ENCODE data around the gene BRSK1.
A peak's percentile ranks its signal among the peaks of the same experiment; 100 is the strongest.
"Not testable (repeated sequence)": the region's sequence is repeated elsewhere in the genome, so short reads cannot be mapped to it uniquely, and the experiment has no call there.

The BRSK1 gene

DNA sequence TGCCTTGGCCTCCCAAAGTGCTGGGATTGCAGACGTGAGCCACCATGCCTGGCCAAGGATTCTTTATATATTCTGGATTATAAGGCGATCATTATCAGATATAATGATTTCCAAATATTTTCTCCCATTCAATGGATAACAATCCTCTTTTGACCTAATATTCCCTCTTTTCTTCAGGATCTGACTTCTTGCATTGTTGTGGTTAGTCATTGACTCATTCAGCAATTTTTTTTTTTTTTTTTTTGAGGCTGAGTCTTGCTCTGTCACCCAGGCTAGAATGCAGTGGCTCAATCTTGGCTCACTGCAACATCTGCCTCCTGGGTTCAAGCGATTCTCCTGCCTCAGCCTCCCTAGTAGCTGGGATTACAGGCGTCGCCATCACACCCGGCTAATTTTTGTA is 46.0 kb downstream of the BRSK1 start:
- DNase-seq (ENCODE audit: low read depth) = not testable (repeated sequence)

DNA sequence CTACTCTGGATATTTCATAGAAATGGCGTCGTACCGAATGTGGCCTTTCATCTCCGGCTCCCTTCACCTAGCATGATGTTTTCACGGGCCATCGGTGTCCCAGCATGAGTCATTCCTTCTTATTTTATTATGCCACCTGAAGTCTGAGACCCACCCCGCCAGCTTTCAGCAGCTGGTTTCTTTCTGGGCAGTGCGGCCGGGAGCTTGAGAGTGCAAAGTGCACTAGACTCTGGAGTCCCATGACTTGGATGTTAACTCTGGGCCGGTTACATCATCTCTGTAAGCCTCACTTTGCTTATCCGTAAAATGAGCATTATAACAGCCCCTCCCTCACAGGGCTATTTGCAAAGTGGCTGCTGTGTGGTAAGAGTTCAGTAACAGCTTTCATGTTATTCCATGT is 50.1 kb downstream of the BRSK1 start:
- no peak for DNase-seq (ENCODE audit: low read depth)

DNA sequence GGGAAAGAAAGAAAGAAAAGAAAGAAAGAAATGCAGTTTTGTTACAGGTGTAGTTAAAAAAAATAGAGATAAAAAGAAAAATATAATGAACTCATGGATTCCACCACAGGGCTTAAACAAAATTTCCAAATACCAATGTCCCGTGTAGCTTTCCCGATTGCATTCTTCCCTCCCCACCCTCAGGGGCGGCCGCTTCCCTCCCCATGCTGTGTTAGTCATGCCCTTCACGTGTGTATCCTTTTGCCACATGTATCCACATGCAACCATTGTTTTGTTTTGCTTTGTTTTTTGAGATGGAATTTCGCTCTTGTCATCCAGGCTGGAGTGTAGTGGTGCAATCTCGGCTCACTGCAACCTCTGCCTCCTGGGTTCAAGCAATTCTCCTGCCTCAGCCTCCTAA is 52.3 kb downstream of the BRSK1 start:
- DNase-seq (ENCODE audit: low read depth) = no peak

DNA sequence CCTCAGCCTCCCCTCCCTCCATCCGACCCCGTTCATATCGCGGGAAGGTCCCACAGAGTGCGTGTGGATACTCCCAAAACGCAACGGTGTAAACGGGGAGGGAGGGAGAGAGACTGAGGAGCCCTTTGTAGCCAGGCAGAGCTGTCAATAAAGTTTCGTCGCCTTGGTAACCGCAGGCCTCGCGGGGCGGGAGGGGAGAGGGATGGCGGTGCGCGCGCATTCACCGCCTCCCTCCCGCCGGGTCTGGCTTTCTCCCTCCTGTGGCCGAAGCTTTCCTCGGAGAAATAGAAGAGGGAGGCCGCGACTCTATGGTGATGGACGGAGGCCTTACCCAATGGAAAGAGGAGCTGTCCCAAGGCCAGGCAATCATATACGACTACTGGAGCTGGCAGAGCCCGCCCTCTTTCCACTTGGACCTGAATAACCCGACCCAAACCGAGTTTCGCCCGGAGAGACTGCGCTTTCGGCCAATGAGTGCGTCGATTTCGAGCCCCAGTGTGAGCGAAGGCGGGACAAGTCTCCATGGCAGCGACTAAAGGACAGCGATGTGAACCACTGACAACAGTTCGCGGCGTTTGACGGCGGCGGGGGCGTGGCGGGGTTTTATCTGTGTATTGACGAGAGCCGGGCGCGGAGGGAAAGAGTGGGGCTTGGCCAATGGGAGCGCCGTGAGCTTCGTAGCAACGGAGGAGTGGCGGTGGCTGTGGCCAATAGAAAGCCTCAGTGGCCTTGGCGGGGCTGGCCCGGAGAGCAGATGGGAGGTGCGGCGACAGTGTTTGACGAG is 55.5 kb downstream of the BRSK1 start, which contains the start of gene KMT5C:
Gene KMT5C (plus strand): TSS at position 772 of the 784 bp plus-strand sequence. CDS start 2,061 bp downstream, outside the sequence.
- peak; percentile 100 for DNase-seq (ENCODE audit: low read depth)

DNA sequence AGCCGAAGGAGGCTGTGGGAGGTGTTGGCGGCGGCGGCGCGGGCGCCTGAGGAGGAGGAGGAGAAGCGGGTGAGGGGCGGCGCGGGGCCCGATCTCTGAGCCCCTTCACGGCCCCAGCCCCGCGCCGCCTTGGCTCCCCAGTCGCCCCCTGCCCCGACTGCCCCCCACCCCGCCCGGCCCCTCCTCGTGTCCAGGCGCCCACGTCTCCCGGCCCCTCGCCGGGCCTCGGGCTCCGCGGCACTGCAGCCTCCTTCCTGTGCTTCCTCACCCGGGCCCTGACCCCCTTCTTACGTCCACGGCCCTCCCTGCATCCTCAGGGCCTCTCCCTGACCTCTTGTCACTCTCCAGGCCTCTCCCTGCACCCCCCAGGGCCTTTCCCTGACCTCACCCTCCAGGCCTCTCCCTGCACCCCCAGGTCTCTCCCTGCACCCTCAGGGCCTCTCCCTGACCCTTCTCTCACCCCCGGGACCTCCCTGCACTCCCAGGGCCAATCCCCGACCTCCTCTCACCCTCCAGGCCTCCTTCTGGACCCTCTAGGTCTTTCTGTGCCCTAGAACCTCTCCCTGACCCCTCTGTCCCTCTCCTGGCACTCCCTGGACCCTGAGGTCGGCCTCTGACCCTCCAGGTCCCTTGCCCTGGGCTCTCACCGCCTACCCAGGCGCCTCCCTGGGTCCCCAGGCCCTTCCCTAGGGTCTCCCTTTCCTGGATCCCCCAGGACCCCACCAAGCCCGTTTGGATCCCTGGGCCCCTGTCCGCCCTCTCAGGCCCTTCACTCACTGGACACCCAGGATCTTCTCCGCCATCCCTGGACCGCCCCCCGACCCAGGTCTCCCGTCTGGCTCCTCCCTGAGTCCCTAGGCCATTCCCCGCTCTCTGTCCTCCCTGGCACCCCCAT is 56.3 kb downstream of the BRSK1 start:
- DNase-seq (ENCODE audit: low read depth) = no peak

DNA sequence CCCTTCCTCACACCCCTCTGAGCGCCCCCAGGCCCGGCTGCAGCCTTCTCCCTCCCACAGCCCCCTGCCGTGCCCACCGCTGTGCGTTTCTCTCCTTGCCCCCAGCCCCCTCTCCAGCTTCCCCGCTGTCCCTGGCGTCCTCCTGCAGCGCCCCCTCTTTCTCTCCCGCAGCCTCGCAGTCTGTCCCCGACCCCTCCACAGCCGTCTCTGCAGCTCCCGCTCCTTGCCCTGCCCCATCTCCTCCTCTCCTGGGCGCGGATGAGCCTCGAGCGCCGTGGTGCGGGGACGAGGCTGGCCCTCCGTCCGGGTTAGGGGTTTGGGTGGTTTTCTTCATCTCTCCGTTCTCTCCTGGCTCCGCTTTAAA is 57.0 kb downstream of the BRSK1 start:
- DNase-seq (ENCODE audit: low read depth) = no peak

DNA sequence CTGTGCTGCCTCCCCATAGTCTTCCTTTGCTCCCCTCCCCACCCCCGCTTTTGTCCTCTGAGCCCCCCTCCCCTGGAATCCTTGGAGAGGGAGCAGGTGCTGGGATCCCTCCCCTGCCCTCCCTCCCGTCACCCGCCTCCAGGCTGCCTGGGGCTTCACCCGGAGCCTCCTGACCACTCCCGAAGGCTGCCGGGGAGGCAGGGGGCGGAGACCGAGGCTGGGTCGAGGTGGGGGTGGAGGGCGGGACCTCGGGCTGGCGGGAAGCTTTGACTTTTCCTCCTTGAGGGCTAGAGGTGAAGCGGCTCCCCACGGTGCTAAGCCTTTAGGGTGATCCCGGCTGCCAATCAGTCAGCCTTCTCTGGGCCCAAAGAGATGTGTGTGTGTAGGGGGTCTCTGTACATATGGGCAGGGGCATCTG is 57.4 kb downstream of the BRSK1 start:
- peak; percentile 60 for DNase-seq (ENCODE audit: low read depth)

DNA sequence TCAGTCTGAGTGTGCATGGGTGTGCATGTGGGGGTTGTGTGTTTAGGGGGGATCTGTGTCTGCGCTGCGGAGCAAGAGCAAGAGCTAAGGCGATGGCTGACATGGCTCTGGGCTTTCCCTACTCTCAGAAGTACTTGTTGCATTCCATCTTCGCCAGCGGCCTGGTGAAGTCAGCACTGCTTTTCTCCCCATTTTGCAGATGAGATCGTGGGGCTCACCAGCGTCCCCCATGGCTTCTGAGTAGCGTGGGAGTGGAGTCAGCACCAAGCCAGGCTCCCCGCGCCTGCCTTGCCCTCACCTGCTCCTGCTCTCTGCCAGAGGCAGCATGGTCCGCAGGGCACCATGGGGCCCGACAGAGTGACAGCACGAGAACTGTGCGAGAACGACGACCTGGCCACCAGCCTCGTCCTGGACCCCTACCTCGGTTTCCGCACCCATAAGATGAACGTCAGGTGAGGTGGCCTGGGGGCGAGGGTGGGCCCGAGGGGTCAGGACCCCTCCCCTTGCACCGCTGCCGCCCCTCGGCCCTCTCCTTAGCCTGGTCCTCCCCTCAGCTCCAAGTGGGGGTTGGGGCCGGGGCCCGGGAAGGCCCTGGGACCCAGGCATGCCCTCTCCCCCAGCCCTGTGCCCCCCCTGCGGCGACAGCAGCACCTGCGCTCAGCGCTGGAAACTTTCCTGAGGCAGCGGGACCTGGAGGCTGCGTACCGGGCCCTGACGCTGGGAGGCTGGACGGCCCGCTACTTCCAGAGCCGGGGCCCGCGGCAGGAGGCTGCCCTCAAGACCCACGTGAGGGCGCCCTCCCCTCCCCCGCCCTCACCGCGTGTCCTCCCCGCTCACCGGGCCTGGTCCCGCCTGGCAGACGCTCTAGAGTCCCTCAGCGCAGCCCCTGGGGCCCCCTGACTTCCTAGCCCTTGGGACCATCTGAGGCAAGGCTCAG is 58.1 kb downstream of the BRSK1 start:
- DNase-seq (ENCODE audit: low read depth) = no peak

DNA sequence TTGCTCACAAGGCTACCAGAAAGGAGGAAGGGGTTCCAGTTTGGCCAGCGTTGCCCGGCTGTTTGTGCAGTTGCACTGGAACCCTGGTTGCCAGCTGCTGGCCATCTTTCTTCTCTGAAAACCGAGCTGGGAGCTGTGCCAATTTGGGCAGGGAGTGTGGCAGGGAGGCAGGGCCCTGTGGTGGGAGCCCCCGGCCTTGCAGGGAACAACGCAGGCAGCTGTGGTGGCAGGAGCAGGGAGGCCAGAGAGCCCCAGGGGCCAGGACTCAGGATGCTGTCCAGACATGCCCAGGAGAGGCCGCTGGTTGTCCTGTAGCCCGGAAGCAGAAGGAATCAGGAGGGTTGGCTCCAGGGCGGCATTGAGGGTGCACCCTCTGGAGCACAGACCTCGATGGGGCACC is 60.6 kb downstream of the BRSK1 start:
- no peak for DNase-seq (ENCODE audit: low read depth)

DNA sequence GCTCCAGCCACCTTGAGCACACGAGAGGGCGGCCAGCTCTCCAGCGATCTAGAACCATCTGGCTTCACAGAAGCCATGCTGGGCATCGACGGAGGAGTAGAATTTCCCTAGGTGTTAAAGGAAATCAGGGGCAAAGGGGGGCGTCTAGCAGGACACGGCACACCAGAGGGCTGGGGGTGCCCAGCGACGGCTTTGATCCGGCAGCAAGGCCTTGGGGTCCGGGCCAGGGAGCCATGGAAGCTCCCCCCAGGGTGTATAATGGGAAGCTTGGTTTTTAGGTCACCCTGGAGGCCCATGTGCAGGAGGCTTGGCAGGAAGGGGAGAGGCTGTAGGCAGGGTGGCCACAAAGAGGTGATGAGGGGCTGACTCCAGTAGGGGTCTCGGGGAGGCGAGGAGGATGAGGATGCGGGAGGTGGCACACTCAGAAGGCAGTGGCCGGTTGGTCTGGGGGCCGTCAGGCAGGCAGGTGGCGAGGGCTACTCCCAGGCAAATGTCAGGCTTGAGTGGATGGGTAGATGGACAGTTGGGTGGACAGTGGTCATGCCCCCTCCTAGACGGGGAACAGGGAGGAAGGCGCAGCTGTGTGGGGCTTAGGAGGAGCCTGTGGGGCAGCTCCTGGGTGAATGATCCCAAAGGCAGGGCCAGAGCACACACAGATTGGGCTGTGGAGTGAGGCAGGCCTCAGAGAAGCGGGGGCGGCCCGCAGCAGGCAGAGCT is 61.5 kb downstream of the BRSK1 start:
- no peak for DNase-seq (ENCODE audit: low read depth)

DNA sequence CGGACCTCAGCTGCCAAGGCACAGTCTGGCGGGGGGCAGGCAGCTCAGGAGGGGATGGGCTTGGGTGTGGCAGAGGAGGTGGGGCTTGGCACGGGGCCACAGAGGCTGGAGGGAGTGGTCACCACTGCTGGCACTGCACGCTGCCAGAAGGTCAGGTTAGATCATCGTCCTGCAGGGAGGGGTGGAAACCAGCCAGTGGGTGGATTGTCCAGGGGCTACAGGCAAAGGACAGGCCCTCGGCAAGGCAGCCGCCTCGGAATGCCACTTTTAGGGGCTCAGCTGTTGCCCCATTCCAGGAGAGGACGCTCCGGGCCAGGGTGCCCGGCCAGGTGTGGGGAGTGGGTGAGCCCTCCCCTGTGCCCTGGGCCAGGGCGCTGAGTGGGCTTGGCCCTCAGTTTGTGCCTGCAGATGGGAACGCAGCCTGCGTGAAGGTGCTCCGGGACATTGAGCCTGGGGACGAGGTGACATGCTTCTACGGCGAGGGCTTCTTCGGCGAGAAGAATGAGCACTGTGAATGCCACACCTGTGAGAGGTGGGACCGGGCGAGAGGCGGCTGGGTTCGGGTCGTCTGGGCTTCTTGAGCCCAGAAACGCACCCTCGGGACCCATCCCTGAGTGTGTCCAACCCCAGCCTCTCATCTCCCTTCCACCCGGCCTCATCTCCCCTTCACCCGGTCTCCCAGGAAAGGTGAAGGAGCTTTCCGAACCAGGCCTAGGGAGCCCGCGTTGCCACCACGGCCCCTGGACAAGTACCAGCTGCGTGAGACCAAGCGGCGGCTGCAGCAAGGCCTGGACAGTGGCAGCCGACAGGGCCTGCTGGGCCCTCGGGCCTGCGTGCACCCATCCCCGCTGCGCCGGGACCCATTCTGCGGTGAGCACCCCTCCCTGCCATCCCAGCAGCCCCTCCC is 62.3 kb downstream of the BRSK1 start:
- no peak for DNase-seq (ENCODE audit: low read depth)

DNA sequence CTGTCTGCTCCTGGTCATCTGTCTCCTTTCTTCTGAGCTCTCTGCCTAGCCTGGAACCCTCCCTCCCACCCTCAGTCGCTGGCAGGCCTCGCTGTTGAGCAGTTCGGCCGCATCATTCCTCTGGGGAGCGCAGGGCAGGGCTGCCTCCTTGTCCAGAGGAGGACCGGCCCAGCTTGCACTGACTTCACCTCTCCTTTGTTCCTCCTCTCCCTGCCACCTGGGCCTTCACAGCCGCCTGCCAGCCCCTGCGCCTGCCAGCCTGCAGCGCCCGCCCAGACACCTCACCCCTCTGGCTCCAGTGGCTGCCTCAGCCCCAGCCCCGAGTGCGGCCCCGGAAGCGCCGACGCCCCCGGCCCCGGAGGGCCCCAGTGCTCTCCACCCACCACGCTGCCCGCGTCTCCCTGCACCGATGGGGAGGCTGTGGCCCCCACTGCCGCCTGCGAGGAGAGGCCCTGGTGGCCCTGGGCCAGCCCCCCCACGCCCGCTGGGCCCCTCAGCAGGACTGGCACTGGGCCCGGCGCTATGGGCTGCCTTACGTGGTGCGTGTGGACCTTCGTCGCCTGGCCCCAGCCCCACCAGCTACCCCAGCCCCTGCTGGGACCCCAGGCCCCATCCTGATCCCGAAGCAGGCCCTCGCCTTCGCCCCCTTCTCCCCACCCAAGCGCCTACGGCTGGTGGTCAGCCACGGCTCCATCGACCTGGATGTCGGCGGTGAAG is 63.1 kb downstream of the BRSK1 start:
- DNase-seq (ENCODE audit: low read depth) = no peak

DNA sequence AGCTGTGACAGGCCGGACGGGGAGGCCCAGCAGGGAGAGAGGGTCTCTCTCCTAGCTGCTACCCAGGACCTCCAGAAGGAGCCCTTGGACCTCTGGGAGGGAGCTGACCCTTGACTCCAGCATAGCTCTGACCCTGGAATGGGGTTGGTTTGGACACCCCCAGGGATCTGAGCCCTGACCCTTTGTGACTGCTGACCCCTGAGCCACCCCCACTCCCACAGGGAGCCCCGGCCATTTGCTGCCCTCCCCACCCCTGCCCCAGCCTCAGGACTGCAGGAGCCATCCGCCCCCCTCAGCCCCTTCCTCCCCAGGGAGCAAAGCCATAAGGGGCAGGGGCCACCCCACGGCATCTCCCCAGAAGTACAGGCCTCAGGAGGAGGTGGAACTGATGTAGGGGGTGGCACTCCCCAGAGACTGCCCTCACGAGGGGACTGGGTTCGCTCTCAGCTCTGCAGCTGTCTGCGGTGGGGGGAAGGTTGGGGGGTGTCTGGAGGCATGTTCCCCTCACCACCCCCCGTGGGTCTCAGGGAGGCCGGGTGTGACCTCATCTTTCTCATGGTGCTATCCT is 63.7 kb downstream of the BRSK1 start:
- no peak for DNase-seq (ENCODE audit: low read depth)

DNA sequence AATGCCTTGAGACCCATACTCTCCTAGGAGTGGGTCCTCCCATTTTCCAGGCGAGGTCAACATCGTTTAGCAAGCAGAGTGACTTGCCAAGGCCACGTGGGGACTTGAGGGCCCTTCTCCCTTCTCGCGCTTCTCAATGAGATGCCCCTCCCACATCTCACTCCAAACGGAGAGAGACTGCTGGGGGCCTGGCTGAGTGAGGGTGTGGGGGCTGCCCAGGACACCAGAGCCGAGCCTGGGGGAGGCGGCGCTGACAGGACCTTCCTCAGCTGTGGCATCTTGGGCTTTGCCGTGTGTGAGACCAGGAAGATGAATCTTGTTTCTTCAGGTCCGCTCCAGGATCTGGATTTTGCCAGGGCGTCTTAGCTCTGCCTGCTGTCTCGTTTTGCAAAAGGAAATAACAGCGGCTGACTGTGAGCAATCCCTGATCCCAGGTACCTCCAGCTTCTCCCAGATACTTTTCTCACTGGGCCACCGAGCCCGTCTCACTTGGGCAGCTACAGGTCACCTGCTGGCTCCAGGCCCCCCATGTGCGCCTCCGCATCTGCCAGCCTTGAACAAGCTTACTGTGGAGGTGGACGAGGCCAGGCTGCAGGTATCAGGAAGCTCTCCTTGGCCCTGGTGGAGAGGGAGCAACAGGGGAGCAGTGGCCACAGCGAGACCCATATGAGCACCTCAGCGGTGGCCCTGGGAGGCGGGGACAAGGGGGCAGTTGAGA is 64.7 kb downstream of the BRSK1 start:
- no peak for DNase-seq (ENCODE audit: low read depth)

DNA sequence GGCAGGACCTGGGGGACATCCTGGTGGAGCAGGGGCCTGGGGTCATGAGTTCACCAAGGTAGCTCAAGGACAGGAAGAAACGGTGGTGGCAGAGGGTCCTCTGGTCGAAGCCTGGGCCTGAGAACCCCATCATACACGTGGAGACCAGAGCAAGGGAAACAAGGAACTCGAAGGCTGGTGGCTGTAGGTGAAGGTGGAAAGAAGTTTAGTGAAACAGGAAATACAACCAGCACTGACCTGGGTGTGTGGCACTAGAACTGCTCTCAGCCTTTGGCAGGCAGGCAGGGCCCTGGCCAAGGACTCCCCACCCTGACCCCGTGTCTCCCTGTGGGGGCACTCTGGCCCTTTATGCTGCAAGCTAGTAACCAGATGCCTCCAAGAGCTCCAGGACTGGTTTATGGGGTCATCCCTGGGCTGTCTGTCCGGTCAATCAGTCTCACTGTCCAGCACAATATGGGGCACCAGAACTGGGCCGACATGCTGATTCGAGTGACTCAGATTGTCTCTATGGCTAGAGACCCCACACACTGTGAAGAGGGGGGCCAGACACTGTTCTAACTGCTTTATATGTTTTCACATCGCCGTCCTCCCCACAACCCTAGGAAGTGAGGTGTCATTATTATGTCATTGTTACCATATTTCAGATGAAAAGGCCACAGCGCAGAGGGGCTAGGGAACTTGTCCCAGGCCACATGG is 67.0 kb downstream of the BRSK1 start:
- no peak for DNase-seq (ENCODE audit: low read depth)

DNA sequence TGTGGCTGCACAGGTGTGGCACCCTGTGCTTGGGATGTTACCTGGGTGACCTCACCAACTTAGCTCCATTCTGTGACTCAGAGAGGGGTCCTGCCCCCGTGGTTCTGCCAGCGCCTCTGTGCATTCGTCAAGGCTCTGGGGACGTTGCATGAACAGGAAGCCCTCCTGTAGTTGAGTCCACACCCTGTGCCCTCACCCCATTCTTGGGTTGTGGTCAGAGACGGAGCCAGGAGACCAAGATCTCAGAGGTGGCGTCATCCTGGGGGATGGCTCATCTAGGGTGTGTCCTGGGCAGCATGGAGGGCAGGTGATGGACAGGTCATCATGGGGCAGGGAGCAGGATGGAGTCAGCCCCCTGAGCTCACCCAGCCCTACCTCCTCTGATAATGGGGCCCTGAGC is 68.2 kb downstream of the BRSK1 start:
- DNase-seq (ENCODE audit: low read depth) = no peak

DNA sequence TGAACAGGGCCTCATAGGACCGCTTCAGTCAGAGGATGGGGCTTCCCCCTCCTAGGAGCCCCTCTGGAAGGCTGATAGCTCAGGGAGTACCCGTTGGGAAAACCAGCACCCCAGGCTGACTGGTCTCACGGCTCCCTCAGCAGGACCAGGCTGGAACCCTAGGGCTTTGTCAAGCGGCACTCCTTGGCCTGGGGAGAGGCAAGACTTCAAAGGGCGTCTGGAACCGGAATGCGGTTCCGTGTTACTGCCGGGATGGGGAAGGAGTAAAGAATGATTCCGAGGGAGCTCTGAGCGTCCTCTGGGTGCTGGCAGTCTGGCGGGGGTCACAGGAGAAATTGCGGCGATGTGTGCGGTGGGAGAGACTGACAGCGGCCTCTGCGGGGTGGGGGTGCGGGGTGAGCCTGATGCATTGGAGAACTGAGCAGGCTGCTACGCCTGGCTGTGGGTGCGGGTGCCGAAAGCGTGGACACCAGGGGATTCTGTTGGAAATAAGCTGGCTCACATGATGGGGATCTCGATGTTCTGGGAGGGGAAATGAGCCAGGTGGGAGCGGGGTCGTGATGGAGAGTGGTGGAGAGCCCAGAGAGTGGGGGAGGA is 68.8 kb downstream of the BRSK1 start:
- DNase-seq (ENCODE audit: low read depth) = no peak

DNA sequence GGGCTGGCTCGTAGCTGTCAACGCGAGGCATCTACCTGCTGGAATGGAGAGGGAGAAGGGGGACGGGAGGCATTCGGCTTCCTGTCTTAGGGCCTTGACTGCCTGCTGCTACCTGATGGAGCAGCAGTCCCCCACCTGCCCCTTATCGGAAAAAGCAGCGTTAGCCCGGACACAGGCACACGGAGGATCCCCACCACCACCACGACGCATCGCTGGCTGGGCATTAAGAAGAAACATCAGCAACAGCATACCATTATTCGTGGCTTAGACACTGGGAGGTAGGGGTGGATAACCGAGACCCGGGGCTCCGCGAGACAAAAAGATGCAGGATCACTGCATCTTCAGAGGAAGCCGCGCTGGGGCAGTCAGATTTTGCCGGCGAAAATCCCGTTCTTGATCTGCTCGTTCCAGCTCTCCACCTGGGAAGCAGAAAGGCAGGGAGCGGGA is 69.6 kb downstream of the BRSK1 start:
- DNase-seq (ENCODE audit: low read depth) = no peak
